Measurements from ENCODE around the gene N4BP2L2. TPM values are rescaled to one million over a fixed set of nuclear protein-coding genes. Genes with fewer than 3 reads are reported as not detected.

N4BP2L2 gene
- polyA plus RNA-seq, 1 donor (not counting 4 experiments of a cell fraction or from before 2014, with no cell fraction given), result 75.4 TPM

DNA sequence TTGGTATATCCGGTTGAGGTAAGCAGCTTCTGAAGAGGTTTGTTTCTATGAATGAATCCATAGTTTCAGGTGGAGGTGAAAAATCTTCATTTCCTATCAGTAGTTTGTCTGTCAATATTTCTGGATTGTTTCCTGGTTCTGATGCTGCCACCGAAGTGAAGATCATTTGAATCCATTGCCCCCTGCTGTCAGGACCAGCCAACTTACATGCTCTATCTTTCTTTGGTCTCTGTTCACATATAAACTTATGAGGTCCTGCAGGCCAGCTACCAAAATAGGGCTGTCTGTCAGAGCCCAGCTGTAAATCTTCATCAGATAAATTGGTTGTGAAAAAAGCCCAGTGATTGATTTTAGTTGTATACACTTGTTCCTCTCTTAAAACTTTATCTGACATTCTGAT, 95.5 kb downstream of the N4BP2L2 start:
- no peak overlapping the region for H3K27ac ChIP-seq (ENCODE audit: control insufficient read depth, insufficient read depth, low read length)
- H3K9ac ChIP-seq (ENCODE audit: control insufficient read depth, extremely low read depth, insufficient read depth, low read length), result no peak overlapping the region
- peaks cover 0 to 1% of the 10 kb centered on the region in 2 experiments for H3K36me3 ChIP-seq (ENCODE audit: control insufficient read depth in 2 of 2, extremely low read depth in 1 of 2, insufficient read depth in 2 of 2, low read length in 2 of 2)
- no peak overlapping the region for H3K4me3 ChIP-seq (ENCODE audit: control insufficient read depth in 2 of 3, extremely low read depth in 1 of 3, insufficient read depth in 2 of 3, low read depth in 1 of 3, low read length in 3 of 3)
- H3K4me1 ChIP-seq (ENCODE audit: control insufficient read depth, extremely low read depth, insufficient read depth, low read length), result no peaks in the 10 kb centered on the region
- no peaks in the 10 kb centered on the region for H4K20me1 ChIP-seq (ENCODE audit: control insufficient read depth, extremely low read depth, insufficient read depth, low read length)
- FAIRE-seq (no peak), DNase-seq (ENCODE audit: low read depth, low spot score) (no peak)
- H3K79me2 ChIP-seq (ENCODE audit: control insufficient read depth, insufficient read depth, low read length), result no peaks in the 10 kb centered on the region
- dilution Hi-C loops (cut with MboI; ENCODE audit: extremely low pct_ligation_motif_present, low sequenced_read_pairs), result no loop called here
- TF ChIP-seq, protein P1, sequence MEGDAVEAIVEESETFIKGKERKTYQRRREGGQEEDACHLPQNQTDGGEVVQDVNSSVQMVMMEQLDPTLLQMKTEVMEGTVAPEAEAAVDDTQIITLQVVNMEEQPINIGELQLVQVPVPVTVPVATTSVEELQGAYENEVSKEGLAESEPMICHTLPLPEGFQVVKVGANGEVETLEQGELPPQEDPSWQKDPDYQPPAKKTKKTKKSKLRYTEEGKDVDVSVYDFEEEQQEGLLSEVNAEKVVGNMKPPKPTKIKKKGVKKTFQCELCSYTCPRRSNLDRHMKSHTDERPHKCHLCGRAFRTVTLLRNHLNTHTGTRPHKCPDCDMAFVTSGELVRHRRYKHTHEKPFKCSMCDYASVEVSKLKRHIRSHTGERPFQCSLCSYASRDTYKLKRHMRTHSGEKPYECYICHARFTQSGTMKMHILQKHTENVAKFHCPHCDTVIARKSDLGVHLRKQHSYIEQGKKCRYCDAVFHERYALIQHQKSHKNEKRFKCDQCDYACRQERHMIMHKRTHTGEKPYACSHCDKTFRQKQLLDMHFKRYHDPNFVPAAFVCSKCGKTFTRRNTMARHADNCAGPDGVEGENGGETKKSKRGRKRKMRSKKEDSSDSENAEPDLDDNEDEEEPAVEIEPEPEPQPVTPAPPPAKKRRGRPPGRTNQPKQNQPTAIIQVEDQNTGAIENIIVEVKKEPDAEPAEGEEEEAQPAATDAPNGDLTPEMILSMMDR (optimal IDR thresholded peaks at IDR 0.05 in 1 of 3, IDR thresholded peaks at IDR 0.05 in 1 of 3, conservative IDR thresholded peaks at IDR 0.05 in 1 of 3; ENCODE audit: extremely low read depth in 1 of 3, insufficient read depth in 2 of 3, low read length in 3 of 3), result peak; percentile 16 to 50 (median 29)
- no peak for TF ChIP-seq EZH2 (IDR thresholded peaks at IDR 0.05; ENCODE audit: low read length)
- no peak overlapping the region for H2AFZ ChIP-seq (ENCODE audit: control insufficient read depth, low read length)
- H3K4me2 ChIP-seq (ENCODE audit: control insufficient read depth, extremely low read depth, insufficient read depth, low read depth, low read length), result no peak overlapping the region
- no peaks in the 10 kb centered on the region for H3K9me3 ChIP-seq (ENCODE audit: control insufficient read depth, low read depth, low read length)
- no peaks in the 10 kb centered on the region for H3K27me3 ChIP-seq (ENCODE audit: control insufficient read depth, extremely low read depth, insufficient read depth, low read length)
- H3K9me1 ChIP-seq (ENCODE audit: control insufficient read depth, extremely low read depth, insufficient read depth, low read length), result no peaks in the 10 kb centered on the region

DNA sequence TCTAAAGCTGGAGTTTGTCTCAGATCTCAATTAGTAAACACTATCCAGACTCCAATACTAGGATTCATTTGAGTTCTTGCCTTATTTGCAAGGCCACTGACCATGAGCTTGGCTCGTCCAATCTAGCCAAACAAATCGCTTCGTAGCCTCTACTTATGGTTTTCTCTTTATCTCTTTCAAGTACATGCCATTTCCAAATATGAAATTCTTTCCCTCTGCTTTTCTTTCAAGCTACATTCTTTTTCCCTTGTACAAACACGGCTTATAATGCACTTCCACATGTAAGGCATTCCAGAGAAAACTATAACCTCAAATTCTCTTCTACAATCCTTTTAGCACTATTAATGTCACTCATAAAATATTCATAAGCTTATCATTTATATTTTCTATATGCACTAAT, 99.7 kb downstream of the N4BP2L2 start:
- H3K36me3 ChIP-seq (ENCODE audit: control insufficient read depth in 2 of 2, extremely low read depth in 1 of 2, insufficient read depth in 2 of 2, low read length in 2 of 2), result peaks cover 0 to 1% of the 10 kb centered on the region in 2 experiments
- H3K27me3 ChIP-seq (ENCODE audit: control insufficient read depth, extremely low read depth, insufficient read depth, low read length), result no peaks in the 10 kb centered on the region
- no peaks in the 10 kb centered on the region for H4K20me1 ChIP-seq (ENCODE audit: control insufficient read depth, extremely low read depth, insufficient read depth, low read length)
- no peak overlapping the region for H3K27ac ChIP-seq (ENCODE audit: control insufficient read depth, insufficient read depth, low read length)
- dilution Hi-C loops (cut with MboI; ENCODE audit: extremely low pct_ligation_motif_present, low sequenced_read_pairs), result no loop called here
- H3K9ac ChIP-seq (ENCODE audit: control insufficient read depth, extremely low read depth, insufficient read depth, low read length), result no peak overlapping the region
- no peak overlapping the region for H2AFZ ChIP-seq (ENCODE audit: control insufficient read depth, low read length)
- no peak overlapping the region for H3K4me3 ChIP-seq (ENCODE audit: control insufficient read depth in 2 of 3, extremely low read depth in 1 of 3, insufficient read depth in 2 of 3, low read depth in 1 of 3, low read length in 3 of 3)
- H3K9me3 ChIP-seq (ENCODE audit: control insufficient read depth, low read depth, low read length), result no peaks in the 10 kb centered on the region
- TF ChIP-seq EZH2 (IDR thresholded peaks at IDR 0.05; ENCODE audit: low read length), result no peak
- TF ChIP-seq, protein P1 (optimal IDR thresholded peaks at IDR 0.05 in 1 of 3, IDR thresholded peaks at IDR 0.05 in 1 of 3, conservative IDR thresholded peaks at IDR 0.05 in 1 of 3; ENCODE audit: extremely low read depth in 1 of 3, insufficient read depth in 2 of 3, low read length in 3 of 3), result no peak
- no peak for FAIRE-seq
- H3K79me2 ChIP-seq (ENCODE audit: control insufficient read depth, insufficient read depth, low read length), result no peaks in the 10 kb centered on the region
- H3K9me1 ChIP-seq (ENCODE audit: control insufficient read depth, extremely low read depth, insufficient read depth, low read length), result no peaks in the 10 kb centered on the region
- no peak overlapping the region for H3K4me2 ChIP-seq (ENCODE audit: control insufficient read depth, extremely low read depth, insufficient read depth, low read depth, low read length)
- DNase-seq (ENCODE audit: low read depth, low spot score), result no peak
- H3K4me1 ChIP-seq (ENCODE audit: control insufficient read depth, extremely low read depth, insufficient read depth, low read length), result no peaks in the 10 kb centered on the region

All from keratinocyte (primary cell).